K562 (cell line): ENCODE data around the gene UBE2J2. TPM values are rescaled to one million over a fixed set of nuclear protein-coding genes. Genes with fewer than 3 reads are reported as not detected.

ENCODE experiments used
- ATAC-seq: fragments of 200-7000 bp; cut with Tn5 transposase; 3 replicates; pipeline ENCODE4 v1.9.1; 2020; ENCODE audit warnings: moderate library complexity
- BruUV-seq: library from RNA; stranded (reverse); fragments of 400-500 nt; replicated peaks from 2 replicates; lab custom pipeline; 2021; lab: Mats Ljungman, UMichigan
- CTCF ChIA-PET: fragments of 300-600 bp; formaldehyde crosslinking; extraction: SDS; loops from one replicate; lab custom pipeline; 2021; ENCODE audit warnings: low intra/inter-chr PET ratio; lab: Yijun Ruan, JAX
- POLR2A ChIA-PET: fragments of 300-600, 350-650 bp; sonication (Branson Sonifier 250); formaldehyde crosslinking; extraction: SDS; loops from one replicate; lab custom pipeline; 2021; ENCODE audit warnings: antibody characterized with exemption, inconsistent platforms; lab: Yijun Ruan, JAX
- DNase-seq, 4 experiments: peaks; one replicate each; pipeline versions ENCODE4 v3.0.0 to v3.0.0-alpha.2; 2011 to 2018; ENCODE audit warnings: low spot score in 3 of 4, mixed read lengths in 3 of 4; ENCODE audit errors: extremely low read depth in 1 of 4
- FAIRE-seq: peaks from 2 replicates; lab custom pipeline; 2011; peaks lifted over from hg19 to GRCh38; lab: Jason Lieb, UNC
- H2AFZ ChIP-seq: 2 replicates; pipeline ENCODE4 v1.6.0; 2011; ENCODE audit warnings: low read depth, low read length, control low read depth, inconsistent platforms
- H3K27ac ChIP-seq: fragments of 200-600 bp; 3 replicates; pipeline ENCODE4 v1.8.0; 2011; ENCODE audit warnings: low read depth, mild to moderate bottlenecking, control low read depth, inconsistent platforms, low read length, moderate library complexity, mixed read lengths; ENCODE audit errors: extremely low read depth
- H3K27me3 ChIP-seq, 2 experiments: fragments of 300-600 bp in 1 of 2; 2 replicates in 1 of 2; 3 replicates in 1 of 2; pipeline versions ENCODE4 v1.6.0 to v1.8.0; 2011; ENCODE audit warnings: inconsistent platforms in 2 of 2, low read length in 2 of 2, mild to moderate bottlenecking in 1 of 2, mixed read lengths in 1 of 2, moderate library complexity in 1 of 2; ENCODE audit not compliant: control insufficient read depth in 2 of 2, insufficient read depth in 2 of 2
- H3K36me3 ChIP-seq: fragments of 300-600 bp; 3 replicates; pipeline ENCODE4 v1.8.0; 2011; ENCODE audit warnings: mild to moderate bottlenecking, low read length, inconsistent platforms; ENCODE audit not compliant: control insufficient read depth, insufficient read depth
- H3K4me1 ChIP-seq, 2 experiments: fragments of 200-600 bp in 1 of 2; replicated peaks in 1 of 2; 2 replicates in 1 of 2; 3 replicates in 1 of 2; pipeline versions ENCODE4 v1.5.1 to v1.8.0; 2011; ENCODE audit warnings: inconsistent platforms in 2 of 2, low read length in 2 of 2, mild to moderate bottlenecking in 1 of 2, mixed read lengths in 1 of 2, moderate library complexity in 1 of 2; ENCODE audit not compliant: control insufficient read depth in 2 of 2, insufficient read depth in 2 of 2
- H3K4me2 ChIP-seq: 2 replicates; pipeline ENCODE4 v1.6.1; 2011; ENCODE audit warnings: low read length, control low read depth, inconsistent platforms, mixed read lengths; ENCODE audit not compliant: insufficient read depth
- H3K4me3 ChIP-seq: fragments of 200-600 bp; sonication (generic), shearing (Covaris generic); 2 replicates; pipeline ENCODE4 v1.5.1; 2016; ENCODE audit warnings: control low read depth, inconsistent platforms
- H3K79me2 ChIP-seq: fragments of 200-600 bp; 3 replicates; pipeline ENCODE4 v1.8.0; 2011; ENCODE audit warnings: low read length, inconsistent platforms; ENCODE audit not compliant: control insufficient read depth, insufficient read depth
- H3K9ac ChIP-seq, 2 experiments: 2 replicates each; pipeline versions ENCODE4 v1.6.0 to v1.6.1; 2011; ENCODE audit warnings: low read depth in 2 of 2, low read length in 2 of 2, control low read depth in 1 of 2, inconsistent platforms in 1 of 2, mild to moderate bottlenecking in 1 of 2, mixed read lengths in 1 of 2; ENCODE audit not compliant: insufficient read depth in 1 of 2
- H3K9me1 ChIP-seq: one replicate; pipeline ENCODE4 v1.6.0; 2011; ENCODE audit warnings: inconsistent platforms, mild to moderate bottlenecking, low read length, moderate library complexity; ENCODE audit not compliant: control insufficient read depth, insufficient read depth
- H3K9me3 ChIP-seq: replicated peaks from 2 replicates; pipeline ENCODE4 v1.5.1; 2011; ENCODE audit warnings: low read depth, low read length, inconsistent platforms; ENCODE audit not compliant: control insufficient read depth, insufficient read depth
- H4K20me1 ChIP-seq: replicated peaks from 2 replicates; pipeline ENCODE4 v1.6.1; 2011; ENCODE audit warnings: low read length, inconsistent platforms, mixed read lengths; ENCODE audit not compliant: control insufficient read depth, insufficient read depth
- POLR2G ChIP-seq: fragments of 200-400 bp; formaldehyde crosslinking; IDR thresholded peaks from 2 replicates; pipeline ENCODE4 v1.6.1; 2017; ENCODE audit warnings: low read depth, mild to moderate bottlenecking, antibody characterized with exemption, low read length, moderate library complexity
- SRSF7 ChIP-seq: fragments of 200-400 bp; formaldehyde crosslinking; optimal IDR thresholded peaks from 2 replicates; pipeline ENCODE3; 2017; ENCODE audit warnings: mild to moderate bottlenecking, low read depth, low read length
- ZFPM2 ChIP-seq: fragments of 250-450 bp; sonication (Bioruptor Pico); IDR thresholded peaks from 2 replicates; pipeline ENCODE4 v1.5.1; 2022; ENCODE audit warnings: mild to moderate bottlenecking
- WGBS: fragments of 100-300 bp; shearing (Covaris generic); methylation state at CpG from one replicate; pipeline ENCODE4 v1.1.6; 2016; ENCODE audit warnings: low coverage, mixed read lengths; ENCODE audit not compliant: insufficient coverage; ENCODE audit errors: missing lambda C conversion rate; 5-methylcytosine and 5-hydroxymethylcytosine counted together
- in situ Hi-C: fragments of 300-500 bp; cut with MboI; formaldehyde crosslinking; loops from 4 replicates; pipeline ENCODE4 v1.15.0; 2018; ENCODE audit warnings: inconsistent platforms, mixed read lengths
- intact Hi-C: fragments of 100-400 bp; cut with micrococcal nuclease; formaldehyde crosslinking; loops from 2 replicates; pipeline ENCODE4 v1.14.2; 2022
- polyA plus RNA-seq, 8 experiments: library from polyadenylated mRNA; depleted of rRNA in 4 of 8; stranded (reverse) in 5 of 8; unstranded in 3 of 8; fragments of >200 nt; fragmentation: Nextera tagmentation in 2 of 8; fragmentation: Illumina TruSeq in 1 of 8; extraction: Ambion mirVana in 2 of 8; extraction: Trizol in 1 of 8; gene quantifications; 2 replicates each; pipeline versions ENCODE4 v1.2.1 to v1.2.3, GENCODE V29; 2011 to 2014; ENCODE audit warnings: inconsistent platforms in 1 of 8, missing spikeins in 1 of 8
- total RNA-seq, 7 experiments: library from RNA; depleted of rRNA in 6 of 7; stranded (reverse); fragments of >200 nt in 6 of 7; fragmentation: Illumina TruSeq in 2 of 7; extraction: Trizol in 2 of 7; gene quantifications; 2 replicates each; pipeline versions ENCODE4 v1.2.1 to v1.2.3, GENCODE V29; 2011 to 2021; ENCODE audit warnings: low replicate concordance in 1 of 7
- TF ChIP-seq, protein P1 (sequence below): sonication (generic); formaldehyde crosslinking; IDR thresholded peaks from 2 replicates; pipeline ENCODE4 v1.8.1; 2023; ENCODE audit warnings: mild to moderate bottlenecking, missing genetic modification reagents

The UBE2J2 gene
- total and polyA plus RNA-seq, 9 of the 15 experiments (the other 6 are each of a cell fraction or from before 2014, with no cell fraction given) = 0.93 to 112 (median 75.5) TPM

DNA sequence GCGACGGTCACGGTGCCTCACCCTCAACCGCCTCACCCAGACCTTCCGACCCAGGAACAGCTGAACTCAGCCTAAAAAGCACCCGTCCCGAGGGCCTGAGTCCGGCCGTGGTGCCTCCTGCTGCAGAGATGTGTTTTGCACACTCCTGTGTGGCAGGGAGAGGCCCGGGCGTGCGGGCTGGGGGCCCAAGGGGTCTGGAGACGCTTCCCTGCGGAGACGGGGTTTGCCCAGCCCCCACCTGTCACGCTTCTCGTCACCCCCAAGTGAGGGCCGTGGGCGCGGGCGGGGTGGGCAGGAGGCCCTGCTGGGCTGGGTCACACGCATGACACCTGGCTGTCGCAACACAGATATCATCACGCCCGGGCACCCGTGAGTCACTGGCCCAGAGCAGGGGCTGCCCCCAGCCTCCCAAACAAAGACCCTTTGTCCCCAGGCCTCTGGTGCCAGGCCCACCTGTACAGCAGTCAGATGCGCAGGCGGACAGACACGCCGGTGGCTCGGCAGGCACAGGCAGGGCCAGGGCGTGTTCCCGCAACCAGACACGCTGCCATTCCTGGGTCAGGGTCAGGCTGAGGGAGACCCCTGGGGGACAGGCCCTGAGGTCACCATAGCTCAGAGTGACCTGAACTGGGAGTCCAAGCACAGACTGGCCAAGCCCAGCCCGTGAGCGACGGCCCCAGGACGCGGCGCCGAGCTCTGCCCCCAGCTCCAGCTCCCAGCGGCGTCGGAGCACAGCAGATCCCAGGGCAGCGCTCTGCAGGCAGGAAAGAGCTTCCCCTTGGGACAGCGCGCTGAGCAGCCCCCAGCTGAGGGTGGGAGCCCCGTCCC, 35.6 kb downstream of the UBE2J2 start:
- H3K4me2 ChIP-seq = no peak overlapping the region
- H3K9me1 ChIP-seq = no peaks in the 10 kb centered on the region
- H3K4me3 ChIP-seq = no peak overlapping the region
- no peak overlapping the region for H2AFZ ChIP-seq
- peaks cover 0 to 94% of the 10 kb centered on the region in 2 experiments; a peak in 3 of 5 replicates for H3K4me1 ChIP-seq
- intact Hi-C loops = no loop called here
- peaks cover 12% of the 10 kb centered on the region; the same call in 1 of the 3 replicates for H3K36me3 ChIP-seq
- BruUV-seq = no TSS peak
- ChIA-PET CTCF (interaction anchor here (1.1 kb wide), 1 partner anchor 118 kb away, joined by 3 read pairs; no protein-coding TSS in a partner anchor), POLR2A (interaction anchor here (0.8 to 1.1 kb wide), 4 partner anchors 8 to 157 kb away, joined by 3 to 5 read pairs (median 4); no protein-coding TSS in a partner anchor)
- no peak for DNase-seq
- H3K79me2 ChIP-seq = peaks cover 20% of the 10 kb centered on the region
- 77% methylated on average over 44 of the region's 48 CpGs for WGBS
- in situ Hi-C loops = no loop called here
- H3K9me3 ChIP-seq = peaks cover 5% of the 10 kb centered on the region; the same call in 1 of the 2 replicates
- no peak overlapping the region for H3K9ac ChIP-seq
- H4K20me1 ChIP-seq = no peaks in the 10 kb centered on the region
- ATAC-seq = no peak; the same call in 2 of the 3 replicates
- no peak for FAIRE-seq
- no peak overlapping the region for H3K27ac ChIP-seq
- H3K27me3 ChIP-seq = no peaks in the 10 kb centered on the region
- TF ChIP-seq, protein P1, sequence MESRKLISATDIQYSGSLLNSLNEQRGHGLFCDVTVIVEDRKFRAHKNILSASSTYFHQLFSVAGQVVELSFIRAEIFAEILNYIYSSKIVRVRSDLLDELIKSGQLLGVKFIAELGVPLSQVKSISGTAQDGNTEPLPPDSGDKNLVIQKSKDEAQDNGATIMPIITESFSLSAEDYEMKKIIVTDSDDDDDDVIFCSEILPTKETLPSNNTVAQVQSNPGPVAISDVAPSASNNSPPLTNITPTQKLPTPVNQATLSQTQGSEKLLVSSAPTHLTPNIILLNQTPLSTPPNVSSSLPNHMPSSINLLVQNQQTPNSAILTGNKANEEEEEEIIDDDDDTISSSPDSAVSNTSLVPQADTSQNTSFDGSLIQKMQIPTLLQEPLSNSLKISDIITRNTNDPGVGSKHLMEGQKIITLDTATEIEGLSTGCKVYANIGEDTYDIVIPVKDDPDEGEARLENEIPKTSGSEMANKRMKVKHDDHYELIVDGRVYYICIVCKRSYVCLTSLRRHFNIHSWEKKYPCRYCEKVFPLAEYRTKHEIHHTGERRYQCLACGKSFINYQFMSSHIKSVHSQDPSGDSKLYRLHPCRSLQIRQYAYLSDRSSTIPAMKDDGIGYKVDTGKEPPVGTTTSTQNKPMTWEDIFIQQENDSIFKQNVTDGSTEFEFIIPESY (CRISPR knock-in tag) = peak; percentile 69
- TF ChIP-seq POLR2G (peak; percentile 61), ZFPM2 (no peak), SRSF7 (no peak)
